MG63 (cell line): ENCODE measurements around the gene APC. TPM values are rescaled to one million over a fixed set of nuclear protein-coding genes. Genes with fewer than 3 reads are reported as not detected.

ENCODE experiments used
- DNase-seq: peaks from one replicate; pipeline ENCODE4 v3.0.0-alpha.2; 2020
- H3K27me3 ChIP-seq: fragments of 250-450 bp; sonication (Bioruptor Pico); 2 replicates; pipeline ENCODE4 v1.5.1; 2020; ENCODE audit warnings: mild to moderate bottlenecking, moderate library complexity
- H3K36me3 ChIP-seq: fragments of 250-450 bp; sonication (Bioruptor Pico); 2 replicates; pipeline ENCODE4 v1.5.1; 2020; ENCODE audit warnings: mild to moderate bottlenecking, moderate library complexity
- H3K4me3 ChIP-seq: fragments of 250-450 bp; sonication (Bioruptor Pico); 2 replicates; pipeline ENCODE4 v1.5.1; 2020; ENCODE audit warnings: mild to moderate bottlenecking, moderate library complexity
- H3K9me3 ChIP-seq: fragments of 250-450 bp; sonication (Bioruptor Pico); 2 replicates; pipeline ENCODE4 v1.5.1; 2020; ENCODE audit warnings: mild to moderate bottlenecking, moderate library complexity
- total RNA-seq: library from RNA; depleted of rRNA; stranded (reverse); fragments of >200 nt; shearing (Covaris generic); gene quantifications from 2 replicates; pipeline ENCODE4 v1.2.3, GENCODE V29; 2014; ENCODE audit warnings: low replicate concordance

Gene APC
- total RNA-seq, 1 experiment from 2014 or later: 28.9 TPM

DNA sequence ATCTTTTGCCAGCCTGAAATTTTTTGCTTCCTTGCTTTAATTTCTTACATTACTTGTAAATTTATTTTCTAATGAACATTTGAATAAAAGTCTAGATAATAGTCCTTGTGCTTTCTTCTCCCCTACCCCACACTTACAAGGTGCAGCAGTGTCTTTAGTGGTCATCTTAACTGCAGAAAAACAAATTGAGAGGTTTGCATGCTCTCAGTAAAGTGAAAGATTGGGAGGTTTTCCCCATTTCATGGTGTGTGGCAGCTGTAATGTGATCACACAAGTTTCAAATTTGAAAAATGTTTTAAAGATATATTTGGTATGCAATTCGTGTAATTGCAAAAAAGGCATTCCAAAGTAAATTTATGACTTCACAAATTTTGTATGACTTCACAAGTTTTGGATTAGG is 14.7 kb downstream of the APC start:
- Histone ChIP-seq H3K27me3 (no peaks in the 10 kb centered on the region), H3K9me3 (no peaks in the 10 kb centered on the region), H3K4me3 (no peak overlapping the region), H3K36me3 (peaks cover 21% of the 10 kb centered on the region)
- no peak for DNase-seq

DNA sequence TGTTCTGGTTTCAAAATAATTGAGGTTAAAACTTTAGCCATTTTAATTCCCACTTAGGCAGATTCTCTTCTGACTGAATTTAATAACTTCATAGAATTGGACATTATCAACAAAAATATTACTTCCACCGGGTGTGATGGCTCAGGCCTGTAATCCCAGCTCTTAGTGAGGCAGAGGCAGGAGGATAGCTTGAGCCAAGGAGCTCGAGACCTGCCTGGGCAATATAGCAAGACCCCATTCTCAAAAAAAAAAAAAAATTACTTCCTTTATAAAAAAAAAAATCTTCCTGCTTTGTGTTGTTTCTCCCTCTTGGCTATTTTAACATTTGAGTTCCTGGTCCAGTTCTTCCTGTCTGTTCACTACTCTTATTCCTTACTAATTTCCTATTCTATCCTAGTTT is 18.0 kb downstream of the APC start:
- Histone ChIP-seq H3K4me3 (no peak overlapping the region), H3K9me3 (no peaks in the 10 kb centered on the region), H3K36me3 (peaks cover 35% of the 10 kb centered on the region), H3K27me3 (no peaks in the 10 kb centered on the region)
- no peak for DNase-seq

DNA sequence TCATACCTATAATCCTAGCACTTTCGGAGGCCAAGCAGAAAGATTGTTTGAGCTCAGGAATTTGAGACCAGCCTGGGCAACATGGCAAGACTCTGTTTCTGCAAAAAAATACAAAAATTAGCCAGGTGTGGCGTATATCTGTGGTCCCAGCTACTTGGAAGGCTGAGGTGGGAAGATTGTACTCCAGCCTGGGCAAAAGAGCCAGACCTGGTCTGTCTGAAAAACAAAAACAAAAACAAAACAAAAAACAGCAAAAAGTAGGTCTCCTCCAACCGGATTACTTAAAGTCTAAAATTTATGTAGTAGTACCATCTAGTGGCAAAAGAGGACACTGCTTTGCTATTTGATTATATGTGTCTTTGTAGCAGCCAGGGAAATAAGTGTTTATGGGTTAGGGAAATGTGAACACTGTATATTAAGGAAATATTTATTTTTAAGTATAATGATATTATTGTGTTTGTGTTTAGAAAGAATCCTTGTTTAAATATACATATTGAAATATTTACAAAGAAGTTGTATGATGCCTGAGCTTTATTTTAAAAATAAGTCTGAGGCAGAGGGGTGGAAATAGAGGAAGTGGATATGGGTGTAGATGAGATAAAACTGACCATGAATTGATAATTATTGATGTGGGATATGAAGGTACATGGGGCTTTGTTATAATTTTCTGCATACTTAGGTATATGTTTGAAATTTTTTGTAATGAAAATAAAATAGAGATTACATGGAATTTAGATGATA is 20.0 kb downstream of the APC start:
- H3K27me3 ChIP-seq: no peaks in the 10 kb centered on the region
- H3K36me3 ChIP-seq: peaks cover 40% of the 10 kb centered on the region
- no peak for DNase-seq
- no peaks in the 10 kb centered on the region for H3K9me3 ChIP-seq
- H3K4me3 ChIP-seq: no peak overlapping the region

DNA sequence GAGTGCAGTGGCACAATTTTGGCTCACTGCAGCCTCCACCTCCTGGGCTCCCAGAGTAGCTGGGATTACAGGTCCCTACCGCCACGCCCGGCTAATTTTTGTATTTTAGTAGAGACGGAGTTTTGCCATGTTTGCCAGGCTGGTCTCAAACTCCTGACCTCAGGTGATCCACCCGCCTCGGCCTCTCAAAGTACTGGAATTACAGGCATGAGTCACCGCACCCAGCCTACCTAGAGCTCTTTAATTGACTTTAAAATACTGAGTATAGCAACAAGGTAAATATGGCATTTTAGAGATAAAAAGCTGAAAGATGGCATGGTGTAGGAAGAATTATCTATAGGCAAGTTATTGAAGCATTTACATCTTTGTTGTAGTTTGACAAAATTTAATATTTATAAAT is 21.0 kb downstream of the APC start:
- H3K36me3 ChIP-seq: peaks cover 40% of the 10 kb centered on the region
- no peak overlapping the region for H3K4me3 ChIP-seq
- DNase-seq: no peak
- no peaks in the 10 kb centered on the region for H3K27me3 ChIP-seq
- no peaks in the 10 kb centered on the region for H3K9me3 ChIP-seq

DNA sequence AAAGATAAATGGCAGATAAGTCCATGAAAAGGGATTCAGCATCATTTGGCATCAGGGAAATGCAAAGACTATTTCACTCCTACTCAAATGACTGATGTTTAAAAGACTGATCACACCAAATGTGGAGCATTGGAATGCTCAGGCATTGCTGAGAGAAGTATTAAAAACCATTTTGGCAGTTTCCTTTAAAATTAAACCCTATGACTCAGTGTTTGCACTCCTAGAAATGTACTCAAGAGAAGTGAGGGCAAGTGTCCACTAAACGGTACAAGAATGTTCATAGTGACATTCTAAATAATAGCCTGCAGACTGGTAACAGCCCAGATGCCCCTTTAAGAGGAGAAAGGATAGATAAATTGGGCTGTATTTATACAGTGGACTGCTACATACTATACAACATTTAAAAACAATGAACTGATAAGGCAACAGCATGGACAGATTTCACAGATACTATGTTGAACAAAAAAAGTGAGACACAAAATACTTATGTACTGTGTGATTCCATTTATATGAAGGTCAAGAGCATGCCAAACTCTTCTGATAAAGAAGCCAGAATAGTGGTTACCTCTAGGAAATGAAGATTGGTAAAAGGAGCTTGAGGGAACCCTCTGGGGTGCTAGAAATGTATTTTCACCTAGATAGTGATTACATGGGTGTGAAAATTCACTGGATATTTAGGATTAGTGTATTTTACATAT is 24.6 kb downstream of the APC start:
- no peak overlapping the region for H3K4me3 ChIP-seq
- no peak for DNase-seq
- no peaks in the 10 kb centered on the region for H3K27me3 ChIP-seq
- no peaks in the 10 kb centered on the region for H3K9me3 ChIP-seq
- peaks cover 34% of the 10 kb centered on the region for H3K36me3 ChIP-seq

DNA sequence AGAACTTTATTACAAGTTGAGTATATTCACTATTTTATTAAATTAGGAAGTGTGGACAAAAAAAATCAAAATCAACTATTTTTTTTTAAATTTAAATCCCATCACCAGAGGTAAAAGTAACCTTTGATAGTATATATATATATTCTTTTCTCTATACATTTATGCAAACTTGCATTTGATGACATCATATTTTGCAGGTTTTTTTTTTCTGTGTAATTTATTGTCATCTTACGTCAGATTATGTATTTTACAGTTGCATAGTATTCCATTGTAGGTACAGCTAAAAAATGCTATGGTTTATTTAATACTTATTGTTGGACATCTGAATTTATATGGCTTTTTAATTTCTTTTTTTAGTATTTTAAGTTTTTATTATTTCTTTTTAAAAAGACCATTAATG is 25.5 kb downstream of the APC start:
- Histone ChIP-seq H3K27me3 (no peaks in the 10 kb centered on the region), H3K4me3 (no peak overlapping the region), H3K9me3 (no peaks in the 10 kb centered on the region), H3K36me3 (peaks cover 37% of the 10 kb centered on the region)
- no peak for DNase-seq

DNA sequence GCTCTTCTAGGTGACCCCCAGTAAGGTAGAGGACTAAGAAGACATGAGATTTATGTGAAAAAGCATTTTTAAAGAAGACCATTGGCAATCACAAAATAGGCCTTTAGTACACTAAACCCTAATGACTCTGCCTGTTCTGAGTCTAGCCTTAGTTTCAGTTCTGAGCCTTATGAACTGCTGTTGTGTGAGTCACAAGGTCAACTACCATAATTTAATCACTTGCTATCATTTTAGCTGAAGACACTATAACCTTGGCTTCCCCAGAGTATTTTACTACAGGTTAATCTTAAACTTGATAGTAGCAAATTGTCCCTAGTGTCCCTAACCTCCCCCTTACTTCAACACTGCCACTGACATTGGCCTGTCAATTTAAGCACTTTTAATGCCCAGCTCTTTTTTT is 34.4 kb downstream of the APC start:
- Histone ChIP-seq H3K36me3 (peaks cover 49% of the 10 kb centered on the region), H3K9me3 (no peaks in the 10 kb centered on the region), H3K4me3 (no peak overlapping the region), H3K27me3 (no peaks in the 10 kb centered on the region)
- DNase-seq: no peak

DNA sequence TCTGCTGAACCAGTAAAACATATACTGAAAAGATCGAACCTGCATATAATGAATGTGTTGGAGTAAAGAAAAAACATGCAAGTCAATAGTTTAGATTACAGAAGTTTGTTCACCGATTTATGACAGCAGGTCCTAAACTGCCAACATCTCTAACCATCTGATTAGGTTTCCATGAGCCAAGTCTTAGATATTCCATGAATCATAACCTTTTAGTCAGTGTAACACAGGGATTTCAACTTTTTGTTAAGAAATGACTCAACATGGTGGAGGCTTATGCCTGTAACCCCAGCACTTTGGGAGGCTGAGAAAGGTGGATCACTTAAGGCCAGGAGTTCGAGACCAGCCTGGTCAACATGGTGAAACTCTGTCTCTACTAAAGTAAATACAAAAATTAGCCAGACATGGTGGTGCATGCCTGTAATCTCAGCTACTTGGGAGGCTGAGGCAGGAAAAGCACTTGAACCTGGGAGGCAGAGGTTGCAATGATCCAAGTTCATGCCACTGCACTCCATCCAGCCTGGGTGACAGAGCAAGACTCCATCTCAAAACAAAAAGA is 38.7 kb downstream of the APC start:
- Histone ChIP-seq H3K9me3 (no peaks in the 10 kb centered on the region), H3K36me3 (peaks cover 48% of the 10 kb centered on the region), H3K4me3 (no peak overlapping the region), H3K27me3 (no peaks in the 10 kb centered on the region)
- peak; percentile 46 for DNase-seq

DNA sequence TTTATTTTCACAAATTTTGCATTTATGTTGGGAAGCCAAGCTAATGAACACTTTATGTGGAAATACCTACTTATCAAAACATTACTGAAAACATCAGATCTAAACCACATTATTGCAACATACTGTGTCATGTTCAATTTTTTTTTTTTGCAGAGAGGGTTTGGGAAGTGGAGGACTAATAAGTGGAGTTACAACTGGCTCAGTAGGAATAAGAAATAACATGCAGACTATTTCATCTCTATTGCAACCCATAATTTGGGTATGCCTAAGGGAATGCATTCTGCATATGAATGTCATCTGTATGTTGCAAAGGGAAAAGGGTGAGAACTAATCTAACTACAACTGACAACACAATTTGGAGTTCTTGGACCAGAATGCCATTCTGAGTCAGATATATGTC is 41.8 kb downstream of the APC start:
- Histone ChIP-seq H3K4me3 (no peak overlapping the region), H3K36me3 (peaks cover 36% of the 10 kb centered on the region), H3K27me3 (no peaks in the 10 kb centered on the region), H3K9me3 (no peaks in the 10 kb centered on the region)
- no peak for DNase-seq

DNA sequence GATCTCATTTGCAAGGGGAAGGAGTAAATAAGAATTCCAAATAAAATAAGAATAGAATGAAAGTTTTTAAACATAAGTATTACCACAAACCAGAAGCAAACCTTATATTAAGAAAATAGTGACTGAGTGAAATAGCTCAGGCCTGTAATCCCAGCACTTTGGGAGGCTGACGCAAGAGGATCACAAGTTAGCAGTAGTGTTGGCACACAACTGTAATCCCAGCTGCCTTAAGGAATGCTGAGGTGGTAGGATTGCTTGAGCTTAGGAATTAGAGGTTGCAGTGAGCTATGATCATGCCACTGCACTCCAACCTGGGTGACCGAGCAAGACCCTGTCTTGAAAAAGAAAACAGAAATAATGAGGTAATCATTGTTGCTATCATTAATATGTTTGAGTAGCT is 47.0 kb downstream of the APC start:
- Histone ChIP-seq H3K27me3 (no peaks in the 10 kb centered on the region), H3K9me3 (no peaks in the 10 kb centered on the region), H3K4me3 (no peak overlapping the region), H3K36me3 (peaks cover 25% of the 10 kb centered on the region)
- DNase-seq: peak; percentile 68

DNA sequence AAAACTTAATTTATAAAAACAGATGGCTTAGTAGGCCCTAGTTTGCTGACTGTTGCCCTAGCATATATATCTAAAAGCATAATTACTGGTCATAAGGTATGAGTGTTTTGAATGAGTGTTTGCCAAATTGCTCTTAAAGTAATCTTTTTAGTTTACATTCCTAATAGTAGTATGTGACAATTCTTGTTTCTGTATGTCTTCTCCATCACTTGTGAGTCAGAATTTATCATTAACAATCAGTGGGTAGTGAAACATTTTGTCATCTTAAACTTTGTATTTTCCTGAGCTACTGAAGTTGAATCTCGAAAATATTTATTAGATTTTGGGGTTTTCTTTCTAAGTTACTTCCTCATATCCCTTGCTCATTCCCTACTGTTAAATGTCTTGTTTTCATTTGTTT is 49.6 kb downstream of the APC start:
- no peak for DNase-seq
- Histone ChIP-seq H3K4me3 (no peak overlapping the region), H3K36me3 (peaks cover 20% of the 10 kb centered on the region), H3K9me3 (no peaks in the 10 kb centered on the region), H3K27me3 (no peaks in the 10 kb centered on the region)

DNA sequence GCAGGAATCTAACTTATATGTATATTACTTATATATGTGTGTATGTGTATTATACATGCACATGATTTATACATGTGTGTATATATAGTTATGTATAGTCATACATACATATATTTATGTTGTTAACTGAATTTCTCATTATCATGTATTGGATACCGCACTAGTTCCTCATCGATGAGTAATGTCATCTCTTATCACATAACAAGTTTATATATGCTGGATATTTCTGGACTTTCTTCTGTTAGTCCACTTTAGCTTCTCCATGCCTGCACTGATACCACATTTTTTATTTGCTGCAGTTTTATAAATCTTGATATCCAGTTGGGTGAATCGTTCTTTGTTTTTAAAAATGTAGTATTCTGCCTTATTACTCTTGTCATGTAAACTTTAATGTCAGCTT is 50.2 kb downstream of the APC start:
- Histone ChIP-seq H3K4me3 (no peak overlapping the region), H3K36me3 (peaks cover 24% of the 10 kb centered on the region), H3K9me3 (no peaks in the 10 kb centered on the region), H3K27me3 (no peaks in the 10 kb centered on the region)
- no peak for DNase-seq

DNA sequence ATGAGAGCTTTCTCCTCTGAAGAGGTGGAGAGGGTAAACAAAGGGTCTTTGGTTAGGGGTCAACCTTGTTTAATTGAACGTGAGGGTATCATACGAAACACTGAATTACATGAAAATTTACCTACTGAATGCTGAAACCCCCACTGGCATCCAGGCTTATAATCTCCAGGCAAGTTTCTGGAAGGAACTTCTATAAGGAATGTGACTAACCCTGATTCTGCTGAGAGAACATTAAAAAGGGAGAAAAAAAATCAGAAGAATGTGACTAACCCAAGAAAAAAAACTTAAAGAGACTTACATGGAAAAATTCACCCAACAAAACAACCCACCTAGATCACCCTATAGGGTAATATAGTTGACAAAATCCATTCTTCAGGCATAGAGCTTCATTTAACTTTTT is 55.5 kb downstream of the APC start:
- Histone ChIP-seq H3K36me3 (peaks cover 52% of the 10 kb centered on the region), H3K27me3 (no peaks in the 10 kb centered on the region), H3K4me3 (no peak overlapping the region), H3K9me3 (no peaks in the 10 kb centered on the region)
- DNase-seq: no peak

DNA sequence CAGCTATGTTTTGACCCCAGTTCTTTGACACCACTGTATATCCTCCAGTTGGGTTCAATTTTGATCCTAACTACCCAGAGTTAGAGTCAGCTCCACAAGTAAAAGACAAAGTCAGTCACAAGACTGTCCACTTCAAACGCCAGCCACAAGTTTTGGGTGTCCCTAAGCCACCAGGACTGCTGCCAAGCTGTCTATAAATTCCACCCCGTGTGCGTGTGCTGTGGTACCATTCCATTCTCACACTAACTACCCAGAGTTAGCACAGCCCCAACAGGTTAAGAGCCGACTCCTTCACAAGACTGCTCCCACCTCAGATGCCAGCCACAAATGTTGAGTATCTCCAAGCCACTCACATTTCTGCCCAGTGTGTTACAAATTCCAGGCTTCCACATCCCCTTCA is 56.7 kb downstream of the APC start:
- Histone ChIP-seq H3K36me3 (peaks cover 58% of the 10 kb centered on the region), H3K9me3 (no peaks in the 10 kb centered on the region), H3K4me3 (no peak overlapping the region), H3K27me3 (no peaks in the 10 kb centered on the region)
- DNase-seq: no peak

DNA sequence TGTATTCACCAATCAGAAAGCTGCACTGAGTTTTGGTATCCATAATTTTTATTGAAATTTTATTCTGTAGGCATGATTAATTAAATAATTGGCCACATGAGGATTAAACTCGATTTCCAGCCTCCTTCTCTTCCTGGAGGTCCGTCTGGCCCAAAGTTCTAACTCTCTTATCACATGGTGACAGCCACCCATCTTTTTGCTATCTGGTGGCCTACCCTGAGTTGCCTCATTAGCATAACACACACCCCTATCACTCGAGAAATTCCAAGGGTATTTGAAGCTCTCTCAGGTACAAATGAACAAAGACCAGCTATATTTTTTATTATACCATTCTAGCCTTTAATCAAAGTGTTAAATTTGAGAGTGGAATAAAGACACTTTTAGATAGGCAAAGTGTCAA is 57.7 kb downstream of the APC start:
- Histone ChIP-seq H3K27me3 (no peaks in the 10 kb centered on the region), H3K4me3 (no peak overlapping the region), H3K36me3 (peaks cover 62% of the 10 kb centered on the region), H3K9me3 (no peaks in the 10 kb centered on the region)
- DNase-seq: no peak

DNA sequence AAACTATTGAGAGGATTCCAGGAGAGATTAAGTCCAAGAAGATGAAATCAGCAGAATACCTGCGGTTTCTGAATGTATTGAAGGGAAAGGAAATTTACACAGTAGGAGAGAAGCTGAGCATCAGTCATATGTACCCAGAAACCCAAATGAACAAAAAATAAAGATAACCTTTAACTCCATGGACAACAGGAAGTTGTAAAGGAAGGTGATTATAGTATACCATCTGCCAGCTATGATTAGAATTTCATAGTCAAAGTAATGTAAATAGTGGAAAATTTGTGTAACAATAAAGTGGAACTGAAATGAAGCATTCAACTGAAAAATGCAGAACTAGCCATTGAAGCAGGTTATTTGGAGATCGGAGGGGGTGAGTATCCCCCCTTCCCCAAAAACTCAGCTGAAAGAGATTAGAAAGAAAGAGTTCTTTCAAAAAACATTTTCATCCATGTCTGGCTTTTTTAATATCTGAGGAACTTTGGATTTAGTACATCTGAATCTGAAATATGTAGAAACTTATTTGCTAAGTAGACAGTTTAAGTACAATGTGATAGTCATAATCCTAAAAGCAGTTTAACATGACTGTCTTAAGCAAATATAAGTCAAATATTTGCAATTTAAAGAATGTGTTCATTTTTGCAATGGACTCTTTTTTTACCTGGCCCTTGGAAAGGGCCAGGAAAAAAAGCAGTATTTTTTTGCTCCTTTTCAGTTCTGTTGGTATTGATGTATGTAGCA is 58.4 kb downstream of the APC start:
- Histone ChIP-seq H3K4me3 (no peak overlapping the region), H3K27me3 (no peaks in the 10 kb centered on the region), H3K9me3 (no peaks in the 10 kb centered on the region), H3K36me3 (peaks cover 57% of the 10 kb centered on the region)
- DNase-seq: no peak

DNA sequence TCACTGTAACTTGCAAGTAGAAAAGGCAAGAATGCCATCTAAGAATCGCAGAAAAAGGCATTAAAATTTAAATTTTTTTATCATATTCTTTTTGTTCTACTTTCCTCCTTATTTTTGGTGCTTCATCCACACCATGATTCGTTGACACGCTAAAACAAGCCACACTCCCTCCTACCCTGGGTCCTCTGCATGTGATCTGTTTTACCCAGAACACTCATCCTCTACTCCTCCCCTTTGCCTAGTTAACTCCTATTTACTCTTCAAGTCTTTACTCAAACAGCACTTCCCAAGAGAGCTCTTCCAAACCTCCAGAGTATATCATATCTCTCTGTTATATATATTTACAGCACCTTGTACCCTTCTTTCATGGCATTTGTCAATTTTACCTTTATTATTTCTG is 62.0 kb downstream of the APC start:
- DNase-seq: no peak
- Histone ChIP-seq H3K9me3 (no peaks in the 10 kb centered on the region), H3K4me3 (no peak overlapping the region), H3K36me3 (peaks cover 58% of the 10 kb centered on the region), H3K27me3 (no peaks in the 10 kb centered on the region)
